ENCODE data around the gene RUVBL1.

Gene RUVBL1

DNA sequence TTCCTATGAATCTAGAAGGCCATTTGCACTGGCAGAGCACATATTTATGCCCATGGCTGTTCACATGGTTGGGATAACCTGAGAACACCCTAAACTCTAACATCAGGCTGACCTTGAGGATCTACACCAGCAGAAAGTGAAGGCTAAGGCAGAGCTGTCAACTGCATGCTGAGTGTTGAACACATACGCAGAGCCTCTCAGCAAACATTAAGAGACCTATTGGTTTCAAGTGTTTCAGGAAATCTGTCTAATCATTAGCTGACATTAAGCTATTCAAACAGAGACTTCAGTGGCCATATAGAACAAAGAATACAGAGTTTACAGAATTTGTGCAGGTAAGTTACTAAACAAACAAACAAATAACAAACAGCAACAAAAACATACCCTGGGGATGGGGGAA is 87.5 kb downstream of the RUVBL1 start:
- no peak for DNase-seq
- no peaks in the 10 kb centered on the region for H3K36me3 Mint-ChIP-seq (ENCODE audit: low read depth)
- no peaks in the 10 kb centered on the region for H3K9me3 Mint-ChIP-seq
- no peaks in the 10 kb centered on the region for H3K4me1 Mint-ChIP-seq
- TF ChIP-seq, protein P1, sequence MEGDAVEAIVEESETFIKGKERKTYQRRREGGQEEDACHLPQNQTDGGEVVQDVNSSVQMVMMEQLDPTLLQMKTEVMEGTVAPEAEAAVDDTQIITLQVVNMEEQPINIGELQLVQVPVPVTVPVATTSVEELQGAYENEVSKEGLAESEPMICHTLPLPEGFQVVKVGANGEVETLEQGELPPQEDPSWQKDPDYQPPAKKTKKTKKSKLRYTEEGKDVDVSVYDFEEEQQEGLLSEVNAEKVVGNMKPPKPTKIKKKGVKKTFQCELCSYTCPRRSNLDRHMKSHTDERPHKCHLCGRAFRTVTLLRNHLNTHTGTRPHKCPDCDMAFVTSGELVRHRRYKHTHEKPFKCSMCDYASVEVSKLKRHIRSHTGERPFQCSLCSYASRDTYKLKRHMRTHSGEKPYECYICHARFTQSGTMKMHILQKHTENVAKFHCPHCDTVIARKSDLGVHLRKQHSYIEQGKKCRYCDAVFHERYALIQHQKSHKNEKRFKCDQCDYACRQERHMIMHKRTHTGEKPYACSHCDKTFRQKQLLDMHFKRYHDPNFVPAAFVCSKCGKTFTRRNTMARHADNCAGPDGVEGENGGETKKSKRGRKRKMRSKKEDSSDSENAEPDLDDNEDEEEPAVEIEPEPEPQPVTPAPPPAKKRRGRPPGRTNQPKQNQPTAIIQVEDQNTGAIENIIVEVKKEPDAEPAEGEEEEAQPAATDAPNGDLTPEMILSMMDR (IDR thresholded peaks at IDR 0.05), result no peak
- peaks cover 68% of the 10 kb centered on the region for H3K27me3 Mint-ChIP-seq (ENCODE audit: low read depth, poor library complexity)
- H3K27ac Mint-ChIP-seq, result no peak overlapping the region
- no peak overlapping the region for H3K4me3 Mint-ChIP-seq

DNA sequence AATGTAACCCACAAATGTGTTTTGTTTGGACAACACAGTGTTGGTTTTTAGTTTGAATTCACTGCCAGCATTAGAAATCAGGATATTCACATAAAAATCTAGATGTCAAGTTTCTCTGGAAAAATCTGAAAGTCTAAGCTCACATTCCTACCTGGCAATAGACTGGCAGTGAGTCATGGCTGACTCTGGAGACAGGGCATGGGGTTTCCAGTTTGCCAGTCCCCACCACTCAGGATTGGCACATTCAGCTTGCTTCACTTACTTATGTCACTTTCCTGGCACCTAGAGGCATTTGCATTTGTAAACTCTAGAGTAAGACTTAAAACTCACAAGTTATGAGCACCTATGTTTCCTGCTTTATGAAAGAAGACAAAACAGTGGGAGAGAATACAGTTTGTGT is 90.5 kb downstream of the RUVBL1 start:
- H3K9me3 Mint-ChIP-seq, result no peaks in the 10 kb centered on the region
- no peak for DNase-seq
- H3K4me3 Mint-ChIP-seq, result no peak overlapping the region
- H3K36me3 Mint-ChIP-seq (ENCODE audit: low read depth), result no peaks in the 10 kb centered on the region
- peaks cover 61% of the 10 kb centered on the region for H3K27me3 Mint-ChIP-seq (ENCODE audit: low read depth, poor library complexity)
- H3K4me1 Mint-ChIP-seq, result no peaks in the 10 kb centered on the region
- TF ChIP-seq, protein P1 (IDR thresholded peaks at IDR 0.05), result no peak
- no peak overlapping the region for H3K27ac Mint-ChIP-seq

Measured in nephron progenitor cell (in vitro differentiated cells).